MCF 10A (cell line): ENCODE measurements around the gene KIRREL3. TPM values are rescaled to one million over a fixed set of nuclear protein-coding genes. Genes with fewer than 3 reads are reported as not detected.

ENCODE experiments used
- BruUV-seq: library from RNA; stranded (reverse); fragments of 400-500 nt; replicated peaks from 2 replicates; lab custom pipeline; 2021; lab: Mats Ljungman, UMichigan
- CTCF ChIA-PET: fragments of 300-600 bp; sonication (Branson Sonifier 250); formaldehyde crosslinking; extraction: SDS; loops from one replicate; lab custom pipeline; 2021; ENCODE audit warnings: antibody characterized with exemption, inconsistent platforms; lab: Yijun Ruan, JAX
- POLR2A ChIA-PET: fragments of 300-600, 350-650 bp; sonication (Branson Sonifier 250); formaldehyde crosslinking; extraction: SDS; loops from one replicate; lab custom pipeline; 2020; ENCODE audit warnings: antibody characterized with exemption, inconsistent platforms; lab: Yijun Ruan, JAX
- DNase-seq: peaks from one replicate; pipeline ENCODE4 v3.0.0-alpha.2; 2018; ENCODE audit not compliant: unreplicated experiment
- H3K27ac Mint-ChIP-seq: one replicate; pipeline ENCODE4 v1.8.0; 2022; ENCODE audit warnings: mild to moderate bottlenecking, low read depth, mixed read lengths; ENCODE audit not compliant: unreplicated experiment
- H3K27me3 Mint-ChIP-seq: one replicate; pipeline ENCODE4 v1.8.0; 2022; ENCODE audit warnings: mixed read lengths; ENCODE audit not compliant: insufficient read depth, unreplicated experiment
- H3K36me3 Mint-ChIP-seq: one replicate; pipeline ENCODE4 v1.8.0; 2022; ENCODE audit warnings: mild to moderate bottlenecking, moderate library complexity, mixed read lengths; ENCODE audit not compliant: insufficient read depth, unreplicated experiment
- H3K4me1 Mint-ChIP-seq: one replicate; pipeline ENCODE4 v1.8.0; 2022; ENCODE audit warnings: mixed read lengths; ENCODE audit not compliant: insufficient read depth, unreplicated experiment
- H3K4me3 Mint-ChIP-seq: one replicate; pipeline ENCODE4 v1.8.0; 2022; ENCODE audit warnings: mild to moderate bottlenecking, moderate library complexity, mixed read lengths; ENCODE audit not compliant: unreplicated experiment
- H3K9me3 Mint-ChIP-seq: one replicate; pipeline ENCODE4 v1.8.0; 2022; ENCODE audit warnings: mixed read lengths; ENCODE audit not compliant: unreplicated experiment
- intact Hi-C: fragments of 100-400 bp; cut with micrococcal nuclease; formaldehyde crosslinking; loops from 2 replicates; pipeline ENCODE4 v1.14.1; 2022
- total RNA-seq: library from RNA; stranded (reverse); gene quantifications from 2 replicates; pipeline ENCODE4 v1.2.3, GENCODE V29; 2022
- TF ChIP-seq, protein P1 (sequence below): fragments of 200-600 bp; IDR thresholded peaks from one replicate; pipeline ENCODE4 v1.8.0; 2022; ENCODE audit warnings: antibody characterized with exemption, mild to moderate bottlenecking; ENCODE audit not compliant: unreplicated experiment

Gene KIRREL3
- total RNA-seq, 1 experiment from 2014 or later: not detected

DNA sequence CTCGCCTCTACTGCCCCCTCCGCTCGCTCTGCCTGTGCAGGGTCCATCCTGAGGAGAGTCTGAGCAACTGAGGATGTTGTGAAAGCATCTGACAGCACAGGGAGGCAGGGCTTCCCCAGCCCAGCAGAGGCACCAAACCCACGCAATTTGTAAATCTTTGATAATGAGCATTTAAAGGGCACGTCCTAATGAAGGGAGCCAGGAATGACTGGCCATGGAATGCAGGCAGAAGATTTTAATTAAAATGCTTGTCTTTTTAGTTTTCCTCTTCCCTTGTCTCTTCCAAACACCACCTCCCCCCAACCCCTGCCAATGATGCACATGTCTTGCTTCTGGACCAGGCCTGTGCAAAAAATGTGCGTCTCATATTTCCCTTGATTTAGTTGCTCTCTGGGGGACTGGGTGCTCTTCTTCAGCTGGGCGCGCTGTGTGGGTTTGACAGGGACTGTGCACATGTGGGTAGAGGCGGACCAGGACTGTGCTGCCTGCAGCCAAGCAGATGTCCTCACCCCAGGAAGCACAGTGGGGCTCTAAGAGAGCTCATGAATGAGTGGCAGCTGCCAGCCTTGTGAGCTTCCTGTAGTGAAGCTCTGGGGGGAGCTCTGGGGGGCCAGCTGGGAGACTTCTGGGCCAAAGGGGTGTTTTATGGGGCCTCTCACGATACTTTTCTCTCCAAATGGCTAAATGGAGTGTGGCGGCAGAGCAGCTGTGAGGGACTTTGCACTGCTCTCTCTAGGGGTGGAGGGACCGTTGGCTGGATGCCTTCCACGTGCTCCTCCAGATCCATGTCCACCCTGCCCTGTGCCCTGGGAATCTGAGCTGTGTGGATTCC, 371.6 kb downstream of the KIRREL3 start:
- intact Hi-C loops: no loop called here

DNA sequence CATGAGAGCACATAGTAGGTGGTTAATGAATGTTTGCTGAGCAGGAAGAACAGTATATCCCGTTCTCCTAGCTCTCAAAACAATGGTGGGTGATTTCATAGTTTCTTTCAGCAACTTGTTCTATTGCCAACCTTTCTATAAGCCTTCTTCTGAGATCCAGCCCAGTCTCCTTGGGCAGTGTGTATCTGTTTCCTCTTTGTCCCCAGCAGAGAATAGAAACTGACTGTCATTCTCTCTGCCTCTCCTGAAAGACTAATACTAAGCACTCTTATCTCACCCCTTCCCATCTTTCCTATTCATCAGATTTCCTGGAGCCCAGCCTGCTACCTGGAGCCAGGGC, 372.1 kb downstream of the KIRREL3 start:
- TF ChIP-seq, protein P1, sequence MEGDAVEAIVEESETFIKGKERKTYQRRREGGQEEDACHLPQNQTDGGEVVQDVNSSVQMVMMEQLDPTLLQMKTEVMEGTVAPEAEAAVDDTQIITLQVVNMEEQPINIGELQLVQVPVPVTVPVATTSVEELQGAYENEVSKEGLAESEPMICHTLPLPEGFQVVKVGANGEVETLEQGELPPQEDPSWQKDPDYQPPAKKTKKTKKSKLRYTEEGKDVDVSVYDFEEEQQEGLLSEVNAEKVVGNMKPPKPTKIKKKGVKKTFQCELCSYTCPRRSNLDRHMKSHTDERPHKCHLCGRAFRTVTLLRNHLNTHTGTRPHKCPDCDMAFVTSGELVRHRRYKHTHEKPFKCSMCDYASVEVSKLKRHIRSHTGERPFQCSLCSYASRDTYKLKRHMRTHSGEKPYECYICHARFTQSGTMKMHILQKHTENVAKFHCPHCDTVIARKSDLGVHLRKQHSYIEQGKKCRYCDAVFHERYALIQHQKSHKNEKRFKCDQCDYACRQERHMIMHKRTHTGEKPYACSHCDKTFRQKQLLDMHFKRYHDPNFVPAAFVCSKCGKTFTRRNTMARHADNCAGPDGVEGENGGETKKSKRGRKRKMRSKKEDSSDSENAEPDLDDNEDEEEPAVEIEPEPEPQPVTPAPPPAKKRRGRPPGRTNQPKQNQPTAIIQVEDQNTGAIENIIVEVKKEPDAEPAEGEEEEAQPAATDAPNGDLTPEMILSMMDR: no peak
- H3K36me3 Mint-ChIP-seq: no peaks in the 10 kb centered on the region
- H3K27ac Mint-ChIP-seq: no peak overlapping the region
- no peak overlapping the region for H3K4me3 Mint-ChIP-seq
- CTCF ChIA-PET: interaction anchor here (1.4 kb wide), 1 partner anchor 21 kb away, joined by 4 read pairs; no protein-coding TSS in a partner anchor
- no peaks in the 10 kb centered on the region for H3K9me3 Mint-ChIP-seq
- no TSS peak for BruUV-seq
- intact Hi-C loops: no loop called here
- H3K4me1 Mint-ChIP-seq: no peaks in the 10 kb centered on the region
- H3K27me3 Mint-ChIP-seq: no peaks in the 10 kb centered on the region
- no peak for DNase-seq
- POLR2A ChIA-PET: no interaction called here

More for the DNA sequence above, 371.6 kb downstream of the KIRREL3 start:
- ChIA-PET CTCF (interaction anchor here (0.7 to 1.4 kb wide), 2 partner anchors 11 to 22 kb away, joined by 3 to 4 read pairs; no protein-coding TSS in a partner anchor), POLR2A (no interaction called here)
- Mint-ChIP-seq H3K4me3 (no peak overlapping the region), H3K4me1 (no peaks in the 10 kb centered on the region), H3K36me3 (no peaks in the 10 kb centered on the region), H3K9me3 (no peaks in the 10 kb centered on the region), H3K27me3 (no peaks in the 10 kb centered on the region), H3K27ac (no peak overlapping the region)
- no peak for DNase-seq
- no TSS peak for BruUV-seq
- TF ChIP-seq, protein P1: no peak

DNA sequence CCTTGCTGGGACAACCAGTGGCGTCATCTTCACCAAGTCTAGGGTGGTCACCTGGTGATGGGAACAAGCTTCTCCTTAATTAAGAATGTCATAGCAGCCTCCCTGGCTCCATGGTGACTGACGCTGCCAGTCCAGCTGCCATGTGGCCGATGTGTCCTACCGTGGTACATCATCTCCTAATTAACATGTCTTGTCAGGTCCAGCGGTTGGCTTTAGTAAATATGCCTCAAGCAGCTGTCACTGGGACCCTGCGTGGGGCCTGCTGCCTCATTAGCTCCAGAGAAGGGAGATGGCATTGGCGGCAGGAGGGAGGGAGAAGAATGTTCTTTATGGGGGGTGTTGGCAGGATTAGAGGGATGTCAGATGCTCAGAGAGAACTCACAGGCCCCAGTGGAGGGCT, 373.1 kb downstream of the KIRREL3 start:
- Mint-ChIP-seq H3K27ac (no peak overlapping the region), H3K4me3 (no peak overlapping the region), H3K36me3 (no peaks in the 10 kb centered on the region), H3K4me1 (no peaks in the 10 kb centered on the region), H3K27me3 (no peaks in the 10 kb centered on the region), H3K9me3 (no peaks in the 10 kb centered on the region)
- ChIA-PET CTCF (interaction anchor here (1.0 kb wide), 1 partner anchor 330 kb away, joined by 3 read pairs; no protein-coding TSS in a partner anchor), POLR2A (no interaction called here)
- BruUV-seq: no TSS peak
- intact Hi-C loops: no loop called here
- no peak for DNase-seq
- TF ChIP-seq, protein P1: no peak

DNA sequence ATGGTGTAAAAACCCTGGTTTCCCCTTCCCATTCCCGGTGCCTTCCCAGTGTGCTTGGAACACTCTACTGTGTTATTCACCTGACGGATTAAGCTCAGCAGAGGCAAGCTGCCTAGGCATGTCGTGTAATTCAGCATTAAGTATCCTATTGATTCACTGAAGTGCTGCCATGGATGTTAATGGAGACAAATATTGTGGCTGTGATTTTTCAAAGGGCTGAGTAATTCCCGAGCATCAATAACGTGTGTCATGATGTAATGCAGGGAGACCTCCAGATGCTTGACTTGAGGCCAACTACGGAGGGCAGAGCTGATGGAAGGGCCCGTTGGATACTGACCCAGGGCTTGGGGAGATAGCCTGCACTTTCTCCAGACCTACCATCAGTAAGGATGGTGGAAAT, 376.1 kb downstream of the KIRREL3 start:
- POLR2A ChIA-PET: no interaction called here
- intact Hi-C loops: no loop called here

More for the DNA sequence above, 376.1 kb downstream of the KIRREL3 start:
- H3K27me3 Mint-ChIP-seq: peaks cover 11% of the 10 kb centered on the region
- TF ChIP-seq, protein P1: no peak
- no peak overlapping the region for H3K4me3 Mint-ChIP-seq
- H3K9me3 Mint-ChIP-seq: no peaks in the 10 kb centered on the region
- H3K27ac Mint-ChIP-seq: no peak overlapping the region
- no peak for DNase-seq
- no TSS peak for BruUV-seq
- H3K4me1 Mint-ChIP-seq: no peaks in the 10 kb centered on the region
- H3K36me3 Mint-ChIP-seq: no peaks in the 10 kb centered on the region
- CTCF ChIA-PET: interaction anchor here (3.0 kb wide), 1 partner anchor 17 kb away, joined by 10 read pairs; no protein-coding TSS in a partner anchor
